Measurements from ENCODE around the gene GPER1. TPM values are rescaled to one million over a fixed set of nuclear protein-coding genes. Genes with fewer than 3 reads are reported as not detected.

GPER1 gene
- total RNA-seq, 1 experiment from 2014 or later, result not detected

- H3K27me3 ChIP-seq (ENCODE audit: insufficient read depth, low read length), result no peaks in the 10 kb centered on the region
- H3K27ac ChIP-seq (ENCODE audit: insufficient read length, low read depth, low read length), result no peak overlapping the region
- H3K4me2 ChIP-seq (ENCODE audit: insufficient read depth, insufficient read length, low read length), result no peak overlapping the region
- no peak overlapping the region for H2BK12ac ChIP-seq (ENCODE audit: insufficient read length, low read depth, low read length)
- H3K56ac ChIP-seq (ENCODE audit: insufficient read length, low read depth, low read length), result no peak overlapping the region
- no peak overlapping the region for H2BK20ac ChIP-seq (ENCODE audit: low read depth, low read length, poor library complexity, severe bottlenecking)
- H3K4ac ChIP-seq (ENCODE audit: low read depth, low read length), result no peak overlapping the region
- peaks cover 2% of the 10 kb centered on the region; the same call in 1 of the 2 replicates for H3K4me1 ChIP-seq (ENCODE audit: insufficient read depth, low read length)
- H3K9ac ChIP-seq (ENCODE audit: extremely low read depth, insufficient read length, low read length), result no peak overlapping the region
- no peak overlapping the region for H4K8ac ChIP-seq (replicated peaks; ENCODE audit: insufficient read length, low read depth, low read length)
- Mint-ChIP-seq H3K9me3 (no peaks in the 10 kb centered on the region), H3K36me3 (ENCODE audit: insufficient read depth in 1 of 3, low read depth in 3 of 3) (peaks cover 0 to 3% (median 0%) of the 10 kb centered on the region in 3 experiments; a peak in 2 of 7 replicates), H3K27me3 (ENCODE audit: low read depth) (no peaks in the 10 kb centered on the region), H3K4me1 (peaks cover 19 to 27% of the 10 kb centered on the region in 2 experiments), H3K4me3 (no peak overlapping the region), H3K27ac (peak overlapping the region in 2 of 3 experiments; percentile 12 to 20; a peak in 2 of 7 replicates)
- DNase-seq, result no peak
- no CpG with 5 or more reads among the region's 45 CpGs for WGBS (ENCODE audit: extremely low coverage, insufficient read length, low lambda C conversion rate)
- no peak overlapping the region for H3T11ph ChIP-seq (ENCODE audit: low read length)
- no peaks in the 10 kb centered on the region for H3K79me1 ChIP-seq (ENCODE audit: insufficient read depth, low read depth, low read length, poor library complexity, severe bottlenecking)
- no peak overlapping the region for H3K18ac ChIP-seq (ENCODE audit: insufficient read length, low read depth, low read length)
- H4K20me1 ChIP-seq (ENCODE audit: control insufficient read depth, insufficient read depth, insufficient read length), result no peaks in the 10 kb centered on the region
- no peak overlapping the region for H3K14ac ChIP-seq (ENCODE audit: insufficient read depth, low read length)
- no peak overlapping the region for H4K5ac ChIP-seq (ENCODE audit: insufficient read length, low read depth, low read length)
- H2BK15ac ChIP-seq (ENCODE audit: low read depth, low read length), result no peak overlapping the region
- no peak overlapping the region for H3K23ac ChIP-seq (ENCODE audit: insufficient read length, low read depth, low read length)
- H2AK5ac ChIP-seq (ENCODE audit: insufficient read length, low read length), result no peak overlapping the region
- no peak overlapping the region for H2BK5ac ChIP-seq (ENCODE audit: insufficient read length, low read length)
- H4K91ac ChIP-seq (ENCODE audit: insufficient read length, low read depth, low read length), result no peak overlapping the region
- H3K23me2 ChIP-seq (ENCODE audit: insufficient read length, low read depth, low read length, poor library complexity, severe bottlenecking), result peaks cover 3% of the 10 kb centered on the region
- no peak overlapping the region for H2BK120ac ChIP-seq (ENCODE audit: low read depth, low read length, poor library complexity, severe bottlenecking)
- no peaks in the 10 kb centered on the region for H3K9me3 ChIP-seq (ENCODE audit: control insufficient read depth, low read depth, low read length)
- H2AFZ ChIP-seq (ENCODE audit: low read length), result no peak overlapping the region
- H3K79me2 ChIP-seq (ENCODE audit: insufficient read depth, low read length), result no peaks in the 10 kb centered on the region
- no peak for TF ChIP-seq CTCF (conservative IDR thresholded peaks at IDR 0.05)
Measured at GRCh38 chr7:1083729-1084657, 3.9 kb upstream of the GPER1 start.

Measured in H9 (cell line).